ENCODE results near the gene SIGLEC11.

The SIGLEC11 gene

DNA sequence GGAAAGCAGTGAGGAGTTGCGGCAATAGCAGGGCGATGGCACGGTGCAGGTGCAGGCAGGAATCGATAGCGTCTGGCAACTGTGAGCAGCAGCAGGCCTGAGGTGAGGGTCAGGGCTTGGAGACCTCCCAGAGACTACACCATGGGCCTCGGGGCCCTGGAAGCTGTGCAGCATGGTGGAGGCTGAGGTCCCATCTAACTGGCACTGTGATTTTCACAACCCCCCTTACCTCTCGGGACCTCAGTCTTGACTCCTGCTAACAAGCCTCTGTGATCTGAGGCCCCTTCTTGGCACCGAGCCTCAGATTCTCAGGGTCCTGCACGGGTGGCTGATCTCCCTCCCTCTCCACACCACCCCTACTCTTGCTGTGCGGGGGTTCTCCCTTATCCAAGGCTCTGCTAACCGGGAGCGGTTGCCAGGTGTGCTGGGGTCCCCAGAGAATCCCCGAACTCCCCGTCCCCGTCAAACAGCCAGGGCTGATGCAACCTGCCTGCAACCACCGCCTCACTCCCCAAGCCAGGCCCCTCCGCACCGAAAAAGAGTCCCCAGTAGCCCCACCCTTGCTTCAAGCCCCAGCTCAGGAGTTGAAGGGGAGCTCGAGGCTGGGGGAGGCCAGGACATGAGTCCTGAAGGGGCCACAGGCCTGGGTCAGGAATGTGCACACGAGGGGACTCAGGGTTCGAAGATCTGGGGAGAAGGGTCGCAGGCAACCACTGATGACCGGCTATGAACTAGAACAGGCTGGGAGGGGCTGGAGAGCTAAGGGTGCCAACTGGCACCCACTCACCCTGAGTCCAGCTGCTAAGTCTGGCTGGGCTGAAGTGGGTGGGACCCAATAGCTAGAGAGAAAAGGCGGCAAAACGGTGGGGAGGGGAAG, 36.7 kb downstream of the SIGLEC11 start:
- DNase-seq, result no peak

DNA sequence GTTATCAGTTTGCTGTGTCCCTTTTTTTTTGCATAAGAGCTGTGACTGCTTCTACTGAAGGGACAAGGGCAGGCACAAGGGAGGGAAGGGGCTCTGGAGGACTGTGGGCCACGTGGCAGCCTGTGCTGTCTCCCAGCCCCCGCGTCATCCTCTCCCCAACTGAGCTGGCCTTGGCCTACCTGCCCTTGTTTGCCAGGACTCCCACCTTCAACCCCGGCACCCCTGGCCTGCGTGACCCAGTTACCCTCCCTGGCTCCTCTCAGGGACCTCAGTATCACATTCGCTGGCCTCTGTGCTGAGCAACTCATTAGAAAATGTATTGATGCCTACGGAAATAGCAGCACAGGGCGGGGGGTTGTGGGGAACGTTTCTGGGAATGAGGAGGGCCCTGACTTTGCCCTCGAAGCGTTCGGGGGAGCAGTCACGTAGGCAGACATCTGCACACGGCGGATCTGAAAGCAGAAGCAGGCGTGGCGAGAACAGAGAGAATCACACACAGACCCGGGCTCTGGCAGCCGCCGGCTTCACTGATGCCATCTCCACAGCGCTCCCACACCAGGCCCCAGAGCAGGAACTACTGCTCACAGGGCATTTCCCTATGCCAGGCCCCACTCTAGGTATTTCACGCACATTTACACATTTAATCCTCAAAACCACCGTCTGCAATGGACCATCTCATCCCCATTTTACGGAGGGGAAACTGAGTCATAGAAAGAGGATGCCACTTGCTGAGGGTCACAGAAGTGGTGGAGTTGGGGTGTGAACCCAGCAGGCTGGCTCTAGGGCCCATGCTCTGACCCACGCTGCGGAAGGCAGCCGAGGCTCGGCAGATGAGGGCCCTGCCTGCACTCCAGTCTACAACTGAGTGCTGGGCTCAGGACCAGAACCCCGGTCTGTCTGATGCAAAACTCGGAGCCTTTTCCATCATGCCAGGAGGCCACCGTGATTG, 37.6 kb downstream of the SIGLEC11 start:
- no peak for DNase-seq

DNA sequence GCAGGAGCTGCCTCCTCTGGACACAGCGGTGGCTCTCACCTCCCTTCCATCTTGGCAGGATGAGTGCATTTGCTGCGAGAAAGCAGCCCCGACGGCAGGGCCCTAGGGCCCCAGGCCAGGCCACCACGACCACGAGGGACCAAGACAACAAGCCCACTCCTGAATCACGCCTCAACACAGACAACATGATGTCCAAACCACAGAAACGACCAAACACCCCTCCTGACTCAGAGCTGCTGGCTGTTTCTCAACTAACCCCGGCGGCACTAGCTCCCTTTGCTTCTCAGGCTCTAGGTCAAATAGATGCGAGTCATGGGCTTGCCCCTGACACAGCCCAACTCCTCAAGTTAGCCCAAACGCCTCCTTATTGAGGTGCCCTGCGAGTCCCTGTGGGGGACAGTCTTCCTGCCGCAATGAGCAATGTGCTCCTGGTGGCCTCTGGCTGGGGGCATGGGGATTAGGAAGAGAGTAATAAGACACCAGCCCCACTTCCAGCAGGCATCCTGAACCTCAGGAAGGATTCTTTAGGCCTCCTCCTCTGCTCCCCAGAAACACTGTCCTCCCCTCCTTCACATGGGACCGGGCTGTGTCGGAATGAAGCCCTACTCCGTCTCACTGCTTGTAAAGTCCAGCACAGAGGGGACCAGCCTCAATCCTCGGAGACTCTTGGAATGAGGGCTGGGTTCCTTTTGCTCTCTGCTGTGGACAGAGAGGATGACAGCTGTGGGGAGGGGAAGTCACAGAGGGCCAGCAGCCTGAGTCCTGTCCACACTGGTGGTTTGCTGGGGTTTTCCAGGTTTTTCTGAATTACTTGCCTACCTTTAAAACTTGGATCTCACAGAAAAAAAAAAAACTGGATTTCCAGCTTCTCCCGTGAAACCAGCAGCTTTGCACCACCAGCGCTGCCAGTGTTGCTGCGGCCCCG, 38.8 kb downstream of the SIGLEC11 start:
- DNase-seq, result no peak

DNA sequence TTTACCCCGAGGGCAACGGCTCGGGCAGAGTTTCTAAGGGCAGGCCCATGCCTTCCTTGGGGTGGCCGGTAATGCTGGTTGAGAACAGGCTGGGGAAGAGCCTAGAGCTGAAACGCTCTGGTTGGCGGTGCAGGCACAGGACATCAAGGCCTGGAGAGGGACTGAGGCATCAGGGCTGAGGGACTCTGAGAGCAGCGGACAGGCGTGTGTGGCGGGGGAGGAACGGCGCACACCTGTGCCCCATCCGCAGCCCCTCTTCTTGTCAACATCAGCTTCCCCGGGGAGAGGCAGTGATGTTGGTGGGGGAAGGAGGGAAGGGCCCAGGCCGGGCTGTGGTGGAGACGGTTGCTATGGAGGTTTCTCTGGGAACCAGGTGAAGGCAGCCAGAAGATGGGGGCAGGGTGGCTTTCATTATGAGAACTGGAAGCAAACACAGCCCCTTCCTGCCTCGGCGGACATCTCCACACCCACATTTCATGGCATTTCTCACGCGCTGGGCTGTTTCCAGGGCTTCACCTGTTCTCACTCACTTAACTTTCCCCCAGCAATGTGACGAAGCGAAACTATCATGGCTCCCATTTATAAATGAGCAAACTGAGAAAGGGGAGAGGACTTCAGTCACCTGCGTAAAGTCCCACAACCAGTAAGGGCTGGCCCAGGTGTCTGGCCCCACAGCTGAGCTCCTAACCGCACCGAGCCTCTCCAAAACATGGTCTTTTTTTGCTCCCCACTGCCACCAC, 40.2 kb downstream of the SIGLEC11 start:
- DNase-seq, result no peak

DNA sequence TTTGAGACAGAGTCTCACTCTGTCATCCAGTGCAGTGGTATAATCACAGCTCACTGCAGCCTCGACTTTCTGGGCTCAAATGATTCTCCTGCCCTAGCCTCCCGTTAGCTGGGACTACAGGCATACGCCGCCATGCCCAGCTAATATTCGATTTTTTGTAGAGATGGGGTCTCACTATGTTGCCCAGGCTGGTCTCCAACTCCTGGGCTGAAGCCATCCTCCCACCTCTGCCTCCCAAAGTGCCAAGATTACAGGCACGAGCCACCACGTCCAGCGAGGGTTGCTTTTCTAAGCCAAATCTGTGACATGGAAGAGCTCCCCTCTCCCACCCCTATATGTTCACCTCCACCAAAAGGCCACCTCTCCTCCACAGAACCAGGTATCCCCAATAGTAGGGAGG, 42.9 kb downstream of the SIGLEC11 start:
- DNase-seq, result no peak

DNA sequence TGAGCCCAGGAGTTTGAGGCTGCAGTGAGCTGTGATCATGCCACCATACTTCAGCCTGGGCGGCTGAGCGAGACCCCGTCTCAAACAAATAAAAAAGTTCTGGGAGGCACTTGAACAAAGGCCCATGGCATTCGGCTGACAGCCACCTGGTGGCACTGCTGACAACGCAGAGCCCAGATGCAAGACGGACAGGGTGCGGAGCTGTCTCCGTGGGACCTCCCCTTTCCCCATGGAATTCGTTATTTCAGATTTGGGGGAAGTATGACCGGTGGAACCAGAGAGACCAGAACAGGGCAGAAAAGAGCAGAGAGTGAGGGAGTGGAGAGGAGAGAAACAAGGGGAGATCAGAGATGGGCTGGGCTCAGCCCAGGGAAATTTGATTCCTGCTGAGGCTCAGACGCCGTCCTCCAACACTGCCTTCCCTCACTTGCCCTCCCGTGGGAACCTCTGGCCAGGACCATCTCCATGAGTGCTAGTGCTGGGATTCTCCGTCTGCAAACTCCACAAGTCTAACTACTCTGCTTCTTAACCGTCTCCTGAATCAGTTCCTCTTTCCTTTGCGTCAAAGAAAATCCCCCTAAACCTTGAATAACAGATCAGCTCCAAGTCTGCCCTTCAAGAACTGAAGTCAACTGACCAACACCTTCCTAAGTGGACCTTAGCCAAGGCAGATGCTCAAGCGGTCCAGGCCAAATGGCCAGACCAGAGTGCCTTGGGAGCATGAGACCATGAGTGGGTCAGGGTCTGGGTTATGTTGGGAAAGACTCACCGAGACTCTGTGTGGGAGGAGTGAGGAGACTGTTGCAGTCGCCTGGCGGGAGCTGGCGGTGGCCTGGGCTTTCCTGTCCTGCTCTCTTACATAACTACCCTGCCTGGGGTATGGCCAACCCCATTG, 43.9 kb downstream of the SIGLEC11 start:
- no peak for DNase-seq

DNA sequence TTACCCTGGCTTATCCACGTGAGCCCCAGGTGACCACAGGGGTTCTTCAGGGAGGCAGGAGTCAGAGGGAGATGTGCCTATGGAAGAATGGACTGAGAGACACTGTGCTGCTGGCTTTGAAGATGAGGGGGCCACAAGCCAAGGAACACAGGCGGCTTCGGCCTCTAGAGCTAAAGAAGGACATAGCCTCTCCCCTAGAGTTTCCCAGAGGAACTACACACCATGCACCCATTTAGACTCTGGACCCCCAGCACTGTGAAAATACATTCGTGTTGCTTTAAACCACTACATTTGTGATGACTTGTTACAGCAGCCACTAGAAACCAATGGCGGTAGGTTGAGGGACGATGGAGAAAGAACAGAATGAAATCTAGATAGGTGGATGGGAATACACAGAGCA, 45.7 kb downstream of the SIGLEC11 start:
- no peak for DNase-seq

DNA sequence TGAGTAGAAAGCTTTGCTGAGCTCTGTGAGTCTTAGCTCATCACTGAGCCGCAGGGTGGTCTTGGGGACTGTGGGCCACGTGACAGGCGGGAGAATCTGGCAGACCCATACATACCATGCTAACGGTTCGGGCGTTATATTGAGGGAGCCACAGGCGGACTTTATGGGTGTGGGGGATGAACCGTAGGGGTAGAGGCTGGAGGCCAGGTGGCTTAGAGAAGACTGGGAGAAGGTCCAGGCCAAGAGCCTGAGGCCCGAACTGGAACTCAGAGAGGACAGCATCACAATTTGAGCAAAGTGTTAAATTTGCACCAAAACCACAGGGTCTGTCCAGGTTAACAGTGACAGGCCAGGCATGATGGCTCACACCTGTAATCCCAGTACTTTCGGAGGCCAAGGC, 47.3 kb downstream of the SIGLEC11 start:
- no peak for DNase-seq

DNA sequence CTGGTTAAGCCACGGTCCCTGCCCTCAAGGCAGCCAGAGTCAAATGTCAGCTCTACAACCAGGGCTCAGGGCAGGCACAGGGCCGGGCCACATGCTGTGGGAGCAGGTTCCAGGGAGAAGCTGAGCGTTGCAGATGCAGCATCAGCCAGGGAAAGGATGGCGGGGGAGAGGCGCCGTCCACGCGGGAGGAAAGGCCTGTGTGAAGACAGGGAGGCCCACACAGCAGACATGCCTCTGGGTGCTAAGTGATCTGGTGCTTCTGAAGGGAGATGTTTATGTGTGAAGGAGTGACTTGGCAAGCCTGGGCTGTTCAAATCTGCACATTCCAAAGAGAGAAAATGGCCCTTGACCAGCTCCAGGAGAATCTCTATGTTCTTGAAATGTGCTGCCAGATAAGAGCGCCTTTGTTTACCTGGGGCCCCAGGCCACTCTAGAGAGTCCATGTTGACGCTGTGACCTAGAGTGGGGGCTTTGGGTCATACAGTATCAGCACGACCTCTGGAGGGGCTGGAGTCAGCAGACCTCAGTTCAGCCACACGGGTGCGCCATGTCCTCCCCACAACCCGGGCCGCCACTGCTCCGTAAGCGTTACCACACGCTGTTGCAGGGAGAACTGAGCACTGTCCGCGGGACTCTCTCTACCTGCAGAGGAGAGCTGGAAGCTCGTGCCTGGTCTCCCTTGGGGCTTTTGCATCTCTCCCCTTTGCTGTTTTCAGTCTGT, 47.8 kb downstream of the SIGLEC11 start:
- no peak for DNase-seq

DNA sequence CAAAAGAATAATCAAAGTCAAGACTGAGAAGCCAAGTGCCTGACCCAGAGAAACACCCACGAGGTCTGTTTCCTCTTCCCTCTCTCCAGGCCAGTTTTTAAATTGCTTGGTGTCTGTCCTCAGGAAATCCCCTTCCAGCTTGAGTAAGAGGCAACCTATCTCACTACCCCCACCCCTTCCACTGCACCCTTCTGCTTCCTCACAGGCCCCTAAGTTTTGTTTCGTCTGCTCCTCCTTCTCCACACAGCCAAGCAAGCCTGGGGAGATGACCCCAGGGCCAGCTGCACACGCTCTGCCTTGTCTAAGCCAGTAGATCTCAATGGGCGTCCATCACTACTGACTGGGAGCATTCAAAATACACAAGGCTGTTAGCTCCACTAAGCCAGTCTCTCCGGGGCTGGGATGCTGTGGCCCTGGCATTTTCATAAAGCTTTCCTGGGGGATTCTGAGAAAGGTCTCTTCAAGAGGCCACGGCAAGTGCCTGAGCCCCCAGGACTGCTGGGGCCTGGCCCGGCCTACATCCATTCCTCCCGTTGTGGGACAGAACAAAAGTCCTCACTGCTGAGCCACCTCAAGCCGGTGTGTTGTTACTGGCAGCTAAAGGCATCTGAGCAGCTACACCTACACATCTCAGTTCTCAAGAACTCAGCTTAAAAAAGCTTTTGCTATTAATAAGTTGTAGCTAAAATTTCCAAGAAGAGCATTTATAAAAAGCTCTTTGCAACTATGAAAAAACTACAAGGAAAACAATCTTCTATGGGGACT, 49.4 kb downstream of the SIGLEC11 start:
- DNase-seq, result no peak

DNA sequence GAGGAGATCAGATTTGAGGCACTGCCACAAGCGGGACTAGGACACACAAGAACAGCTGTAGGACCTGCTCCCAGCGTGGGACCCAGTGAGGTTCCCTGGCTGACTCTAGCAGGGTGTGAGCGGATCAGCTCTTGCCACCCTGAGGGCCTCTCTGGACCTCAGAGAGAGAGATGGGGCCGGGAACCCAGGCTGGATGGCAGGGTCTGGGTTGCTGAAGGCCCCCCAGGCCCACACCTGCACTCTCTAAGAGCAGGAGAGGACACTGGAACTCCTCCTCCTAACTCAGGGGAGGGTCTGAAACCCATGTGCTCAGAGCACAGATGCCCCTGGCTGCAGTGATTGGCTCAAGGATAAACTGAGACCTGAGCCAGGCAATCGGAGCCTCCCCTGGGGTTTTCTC, 50.8 kb downstream of the SIGLEC11 start:
- DNase-seq, result no peak

DNA sequence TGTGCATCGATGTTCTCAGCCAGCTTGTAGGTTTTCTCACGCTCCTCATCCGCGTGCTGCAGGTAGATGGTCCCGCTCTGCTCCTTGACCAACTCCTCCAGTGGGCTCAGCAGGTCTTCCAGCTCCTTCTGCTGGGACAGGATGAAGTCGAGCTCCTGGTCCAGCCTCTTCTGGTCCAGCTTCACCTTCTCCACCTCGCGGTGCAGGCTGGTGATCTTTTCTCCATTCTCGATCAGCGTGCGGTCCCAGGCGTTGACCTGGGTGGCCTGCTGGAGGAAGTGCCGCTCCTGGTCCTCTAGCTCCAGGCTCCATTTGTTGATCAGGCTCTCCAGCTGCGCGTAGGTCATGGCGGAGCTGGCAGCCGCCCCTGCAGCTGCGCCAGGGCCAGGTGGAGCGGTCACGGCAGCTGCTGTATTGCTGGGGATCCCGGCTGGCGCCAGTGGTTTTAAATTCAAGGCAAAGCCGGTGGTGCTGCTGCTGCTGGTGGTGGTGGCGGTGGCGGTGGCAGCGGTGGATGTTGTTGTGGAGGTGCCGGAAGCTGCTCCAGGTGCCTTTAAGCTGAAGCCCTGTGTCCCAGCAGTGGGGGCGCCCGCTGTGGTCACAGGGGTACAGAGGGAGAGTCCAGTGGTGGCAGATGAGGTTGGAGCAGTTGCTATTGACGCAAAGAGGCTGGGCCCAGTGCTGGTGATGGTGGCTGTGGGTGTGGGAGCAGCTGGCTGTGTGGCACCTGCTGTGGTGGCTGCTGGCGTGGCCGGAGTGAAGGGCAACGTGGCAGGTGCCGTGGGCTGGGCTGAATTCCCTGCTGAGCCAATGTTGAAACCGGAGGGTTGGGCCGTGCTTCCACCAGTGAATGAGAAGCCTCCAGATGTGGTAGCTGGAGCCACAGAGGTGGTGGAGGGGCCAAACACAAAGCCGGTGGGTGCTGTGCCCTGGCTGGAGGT, 52.2 kb downstream of the SIGLEC11 start:
- DNase-seq, result no peak

DNA sequence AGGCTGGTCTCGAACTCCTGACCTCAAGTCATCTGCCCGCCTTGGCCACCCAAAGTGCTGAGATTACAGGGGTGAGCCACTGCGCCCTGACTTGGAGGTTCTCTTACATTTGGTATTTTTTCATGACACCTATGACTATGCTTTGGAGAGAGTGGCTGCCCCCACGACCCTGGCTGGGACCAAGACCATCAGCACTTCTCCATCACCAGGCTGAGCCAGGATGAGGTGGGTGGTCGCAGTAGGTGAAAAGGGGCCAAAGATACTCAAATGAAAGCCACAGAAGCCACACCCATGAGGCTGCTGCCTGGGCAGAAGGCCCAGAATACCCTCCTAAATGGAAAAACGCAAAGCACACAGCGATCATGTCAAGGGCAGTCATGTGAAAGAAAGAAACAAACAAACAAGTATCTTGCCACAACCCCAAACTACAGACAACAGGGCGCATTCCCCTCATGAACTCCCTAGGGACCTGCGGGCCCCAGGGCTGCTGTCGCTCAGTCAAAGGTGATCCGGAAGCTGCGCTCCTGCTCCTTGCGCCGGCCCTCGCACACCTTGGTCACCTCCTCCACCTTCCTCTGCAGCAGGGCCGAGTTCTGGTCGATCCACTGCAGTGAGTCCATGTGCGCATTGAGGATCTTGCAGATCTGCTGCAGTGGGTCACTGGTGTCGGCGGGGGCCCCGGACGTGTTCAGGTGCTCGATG, 53.1 kb downstream of the SIGLEC11 start:
- DNase-seq, result no peak

DNA sequence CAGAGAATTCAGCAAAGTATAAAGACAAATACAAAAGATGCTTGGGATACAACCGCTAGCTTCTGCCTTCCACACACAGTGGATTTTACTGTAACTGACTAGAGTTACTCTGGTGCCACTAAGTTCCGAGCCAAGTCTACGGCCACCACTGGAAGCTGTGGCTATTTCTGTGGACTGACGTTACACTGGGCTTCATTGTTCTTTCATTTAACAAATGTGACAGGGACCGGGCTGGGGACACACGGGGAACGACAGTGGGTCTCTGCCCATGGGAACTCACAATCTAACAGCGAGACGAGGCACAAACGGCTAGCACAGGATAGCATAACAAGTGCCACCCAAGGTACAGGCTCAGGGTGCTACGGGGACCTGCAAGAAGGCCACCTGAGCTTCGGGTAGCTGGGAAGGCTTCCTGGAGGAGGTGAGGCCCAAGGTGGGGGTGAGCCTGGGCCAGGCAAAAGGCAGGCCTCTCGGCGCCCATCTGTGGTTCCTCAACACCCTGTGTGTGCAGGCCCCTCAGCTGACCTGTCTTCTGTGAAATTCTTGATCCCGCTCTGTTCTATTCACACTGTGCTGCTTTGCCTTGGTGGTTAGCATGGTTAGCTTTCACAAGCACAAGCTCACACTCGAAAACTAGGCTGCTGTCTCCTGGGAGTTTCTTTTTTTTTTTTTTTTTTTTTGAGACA, 54.0 kb downstream of the SIGLEC11 start:
- DNase-seq, result no peak

DNA sequence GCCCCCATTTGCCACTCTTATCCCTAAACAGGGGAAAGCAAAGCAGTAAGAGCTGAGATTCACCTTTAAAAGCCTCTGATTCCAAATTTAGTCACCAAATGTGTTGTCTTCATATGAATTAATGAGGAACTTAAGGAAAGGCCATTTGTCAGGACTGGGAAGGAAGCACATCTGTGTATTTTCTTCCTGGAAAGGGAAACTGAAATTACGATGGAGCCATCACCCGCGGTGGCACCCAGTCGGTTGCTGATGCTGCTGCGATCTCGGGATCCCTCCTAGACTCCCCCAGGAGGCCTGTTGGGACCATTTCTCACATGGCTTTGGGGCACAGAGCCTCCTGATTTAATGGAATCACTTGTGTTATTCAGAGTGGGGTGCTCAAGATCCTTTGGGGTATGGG, 56.8 kb downstream of the SIGLEC11 start:
- no peak for DNase-seq

Data from OCI-M1 (cell line).